Hippocampal formation (tissue), 2 donors: ENCODE measurements around the gene ANKRD6.

Experiments used
- DNase-seq, 2 donors: peaks; one replicate each; lab custom pipeline; 2025; lab: John Stamatoyannopoulos, UW

The ANKRD6 gene

GRCh38 chr6:89413006-89413400 is 19.9 kb upstream of the ANKRD6 start:
- DNase-seq, result no peak

DNA sequence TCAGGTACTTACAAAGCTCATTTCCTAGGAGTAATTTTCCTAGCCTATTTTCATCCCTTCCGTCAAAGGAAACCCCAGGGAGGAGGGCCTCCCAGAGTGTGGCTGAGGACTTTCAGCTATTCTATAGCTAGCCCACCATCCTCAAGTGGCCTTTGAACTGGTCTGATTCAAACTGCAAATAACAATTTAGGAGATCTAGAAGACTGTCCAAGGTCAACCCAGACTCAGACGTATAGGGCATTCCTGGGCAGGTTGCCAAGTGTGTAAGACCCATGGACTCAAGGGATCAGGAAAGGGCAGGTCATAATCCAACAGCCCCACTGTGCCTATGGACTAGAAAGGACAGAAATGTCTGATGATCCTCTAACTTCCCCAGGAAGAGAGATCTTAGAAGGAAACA is 18.7 kb upstream of the ANKRD6 start:
- DNase-seq, result no peak

GRCh38 chr6:89415185-89415584 is 17.8 kb upstream of the ANKRD6 start:
- no peak for DNase-seq

DNA sequence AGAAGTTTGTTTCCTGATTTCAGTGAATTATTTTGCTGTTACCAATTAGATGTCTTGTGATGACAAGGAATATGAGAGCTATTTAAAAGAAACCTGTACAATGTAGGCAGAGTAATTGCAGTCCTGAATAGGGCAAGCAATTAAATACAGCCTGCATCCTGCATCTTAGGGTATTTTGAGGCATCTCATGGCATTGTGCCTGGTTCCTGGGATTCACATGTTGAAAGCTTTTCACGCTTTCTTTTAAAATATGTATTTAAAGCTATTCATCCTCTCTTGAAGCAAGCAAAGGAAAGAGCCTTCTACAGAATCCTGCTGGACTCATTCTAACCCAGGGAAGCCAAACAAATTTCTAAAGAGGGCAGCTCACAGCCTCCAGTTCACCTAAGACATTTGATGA is 16.2 kb upstream of the ANKRD6 start:
- no peak for DNase-seq

DNA sequence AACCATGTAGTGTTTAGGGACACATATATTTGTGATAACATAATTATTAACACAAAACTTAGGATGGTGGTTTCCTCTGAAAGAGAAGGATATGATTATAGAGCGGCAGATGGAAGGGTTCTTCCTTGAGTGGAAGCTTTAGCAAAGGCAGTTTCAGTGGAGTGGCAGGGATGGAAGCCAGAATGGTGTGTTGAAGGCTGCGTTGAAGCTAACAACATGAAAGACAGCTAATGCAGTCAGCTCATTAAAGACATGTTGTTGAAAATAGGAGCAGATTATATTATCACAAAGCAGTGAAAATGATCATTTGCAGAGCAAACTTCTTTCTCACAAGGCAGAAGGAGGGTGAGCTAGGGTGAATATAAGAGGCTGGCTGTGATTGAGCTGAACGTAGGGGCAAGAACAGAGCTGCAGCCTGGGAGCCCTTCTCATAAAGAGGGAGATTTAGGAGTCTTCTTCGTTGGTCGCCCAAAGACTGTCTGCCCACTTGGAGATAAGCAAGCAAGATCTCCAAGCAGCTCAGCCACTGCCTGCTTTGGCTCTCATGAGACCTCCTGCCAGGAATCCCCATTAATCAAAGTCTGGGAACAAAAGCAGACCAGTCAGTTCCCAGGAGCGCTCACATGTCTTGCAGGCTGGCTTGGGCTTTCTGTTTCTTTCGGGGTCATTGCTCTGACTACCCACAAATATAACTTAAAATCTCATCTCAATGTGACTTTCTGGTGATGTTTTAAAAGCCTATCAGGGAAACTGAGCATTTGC is 2.6 kb upstream of the ANKRD6 start:
- no peak for DNase-seq

- no peak for DNase-seq
Observed at GRCh38 chr6:89433252-89434149, 549 bp downstream of the ANKRD6 start.

DNA sequence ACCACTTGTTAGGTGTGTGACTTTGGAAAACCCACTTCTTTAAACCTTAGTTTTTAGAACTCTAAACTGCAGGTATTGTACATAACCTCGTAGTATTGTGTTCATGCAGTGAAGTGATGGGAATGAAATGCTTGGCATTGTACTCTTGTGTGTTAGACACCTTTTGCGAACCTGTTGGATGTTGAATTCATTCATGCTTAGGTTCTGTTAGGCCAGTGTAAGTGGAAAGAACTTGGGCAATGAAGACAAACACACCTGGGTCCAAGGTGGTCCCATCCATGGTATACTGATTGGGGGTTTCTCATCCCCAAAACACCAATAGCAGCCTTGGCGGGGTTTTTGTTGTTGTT is 1.2 kb downstream of the ANKRD6 start:
- DNase-seq, result no peak

DNA sequence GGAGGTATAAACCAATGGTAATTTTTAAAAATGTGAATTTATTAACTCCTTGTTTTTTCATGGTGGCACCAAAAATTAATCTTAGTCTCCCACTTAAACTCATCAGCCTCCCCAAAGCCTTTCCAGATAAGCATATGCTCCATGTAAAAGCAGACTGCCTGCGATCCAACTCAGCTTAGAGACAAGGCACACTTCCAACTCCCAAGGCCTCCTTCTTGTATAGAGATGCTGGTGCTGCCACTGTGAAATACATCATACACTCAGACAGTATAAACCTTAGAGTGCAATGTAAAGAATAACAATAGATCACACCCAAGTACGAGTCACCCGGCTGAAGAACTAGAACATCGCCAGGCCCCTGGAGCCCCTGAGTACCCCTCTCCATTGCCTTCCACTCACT is 2.0 kb downstream of the ANKRD6 start:
- DNase-seq, result no peak

DNA sequence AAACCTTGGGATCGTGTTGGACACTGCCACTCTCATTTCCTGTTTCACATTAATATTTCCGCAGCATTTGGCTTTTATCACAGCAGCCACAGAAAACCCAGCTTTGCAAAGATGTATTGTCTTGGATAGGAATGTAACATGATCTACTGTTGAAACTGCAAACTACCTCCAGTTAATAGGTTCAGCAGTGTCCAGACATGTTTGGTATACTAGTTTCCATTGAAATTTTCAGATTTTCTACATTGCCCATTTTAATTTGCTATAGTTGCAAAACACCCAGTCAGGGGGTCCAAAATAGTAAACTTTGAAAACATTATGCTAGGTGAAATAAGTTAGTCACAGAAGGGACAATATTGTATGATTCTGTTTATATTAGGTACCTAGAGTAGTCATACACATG is 3.3 kb downstream of the ANKRD6 start:
- DNase-seq, result no peak

DNA sequence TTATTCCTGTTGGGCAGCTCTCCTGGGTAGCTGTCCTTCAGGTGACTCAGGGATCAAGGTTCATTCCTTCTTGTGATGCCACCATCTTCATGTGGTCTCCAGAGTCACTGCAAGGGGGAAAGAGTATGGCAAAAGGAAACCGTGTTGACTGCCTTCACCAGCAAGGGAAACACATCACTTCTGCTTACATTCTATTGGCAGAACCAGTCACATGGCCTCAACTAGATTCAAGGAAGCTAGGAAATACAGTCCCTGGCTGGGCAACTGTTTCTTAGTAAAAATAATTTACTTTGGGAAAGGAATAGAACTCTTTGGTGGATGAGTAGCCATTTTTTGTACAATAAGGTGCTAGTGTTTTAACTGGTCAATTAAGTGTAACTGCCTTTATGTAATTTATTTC is 5.3 kb downstream of the ANKRD6 start:
- DNase-seq, result no peak

- DNase-seq, result no peak
Observed at GRCh38 chr6:89439014-89439413, 6.1 kb downstream of the ANKRD6 start.

GRCh38 chr6:89440200-89440599 is 7.2 kb downstream of the ANKRD6 start:
- no peak for DNase-seq

DNA sequence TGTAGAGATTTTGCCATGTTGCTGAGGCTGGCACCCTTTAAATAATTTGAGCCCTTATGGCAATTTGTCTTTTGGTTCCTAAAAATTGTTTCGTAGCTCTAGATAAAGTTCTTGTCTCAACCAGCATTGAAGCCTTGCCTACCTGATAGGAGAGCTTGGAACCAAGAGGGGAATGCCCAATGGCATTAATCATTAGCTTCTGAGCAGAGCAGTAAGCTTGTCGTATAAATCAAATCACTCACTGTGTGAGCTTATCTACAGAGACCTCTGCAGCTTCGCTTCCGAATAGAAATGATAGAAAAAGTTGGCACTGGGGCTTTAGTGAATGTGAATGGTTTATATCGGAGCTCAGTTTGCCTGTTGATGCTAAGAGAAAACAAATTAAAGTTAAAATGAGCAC is 10.7 kb downstream of the ANKRD6 start:
- no peak for DNase-seq

- DNase-seq, result no peak
Observed at GRCh38 chr6:89449193-89449592, 16.2 kb downstream of the ANKRD6 start.

- DNase-seq, result no peak
Observed at GRCh38 chr6:89452281-89452680, 19.3 kb downstream of the ANKRD6 start.

GRCh38 chr6:89454300-89454699 is 21.3 kb downstream of the ANKRD6 start:
- DNase-seq, result no peak

DNA sequence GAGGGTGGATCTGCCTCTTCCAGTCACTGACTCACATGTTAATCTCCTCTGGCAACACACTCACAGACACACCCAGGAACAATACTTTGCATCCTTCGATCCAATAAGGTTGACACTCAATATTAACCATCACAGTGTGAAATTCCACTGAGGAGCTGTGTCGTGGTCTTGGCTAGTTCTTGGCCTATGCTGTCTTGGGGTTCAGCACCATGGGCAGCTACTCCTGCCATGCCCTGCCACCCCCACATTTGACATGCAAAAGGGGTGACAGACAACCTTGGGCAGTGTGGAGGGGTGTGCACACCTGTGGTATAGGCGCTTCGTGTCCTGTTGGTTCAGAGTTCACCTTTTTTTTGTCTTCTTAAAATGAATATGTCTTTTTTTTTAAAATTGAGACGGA is 25.8 kb downstream of the ANKRD6 start:
- no peak for DNase-seq

- DNase-seq, result no peak
Observed at GRCh38 chr6:89459501-89459900, 26.5 kb downstream of the ANKRD6 start.

- no peak for DNase-seq
Observed at GRCh38 chr6:89460713-89461112, 27.8 kb downstream of the ANKRD6 start.

- no peak for DNase-seq
Observed at GRCh38 chr6:89462503-89462902, 29.6 kb downstream of the ANKRD6 start.

- no peak for DNase-seq
Observed at GRCh38 chr6:89464295-89464694, 31.3 kb downstream of the ANKRD6 start.

GRCh38 chr6:89467437-89467836 is 34.5 kb downstream of the ANKRD6 start:
- DNase-seq, result no peak

GRCh38 chr6:89468998-89469397 is 36.0 kb downstream of the ANKRD6 start:
- no peak for DNase-seq
